PFSK-1 (cell line): ENCODE measurements around the gene CYP2C9.

Source experiments
- POLR2AphosphoS5 ChIP-seq: IDR thresholded peaks from 2 replicates; pipeline ENCODE4 v1.6.1; 2012; ENCODE audit warnings: low read depth, mild to moderate bottlenecking, control low read depth, low read length, moderate library complexity
- REST ChIP-seq, 2 experiments: IDR thresholded peaks; 2 replicates each; pipeline versions ENCODE4 v1.6.1 to v1.8.0; 2011 to 2012; ENCODE audit warnings: low read depth in 2 of 2, low read length in 2 of 2, control low read depth in 1 of 2, inconsistent platforms in 1 of 2, mild to moderate bottlenecking in 1 of 2, moderate library complexity in 1 of 2; ENCODE audit not compliant: insufficient read depth in 1 of 2
- SIN3A ChIP-seq: IDR thresholded peaks from 2 replicates; pipeline ENCODE4 v1.6.1; 2012; ENCODE audit warnings: mild to moderate bottlenecking, low read length, moderate library complexity, borderline replicate concordance; ENCODE audit not compliant: insufficient read depth
- TAF1 ChIP-seq: IDR thresholded peaks from 2 replicates; pipeline ENCODE4 v1.6.1; 2012; ENCODE audit warnings: low read length, control low read depth, borderline replicate concordance; ENCODE audit not compliant: insufficient read depth

- no peak for TF ChIP-seq SIN3A
- no peak for TF ChIP-seq REST (IDR thresholded peaks at IDR 0.05; ENCODE audit: insufficient read depth in 1 of 2, low read depth in 2 of 2, low read length in 2 of 2)
- TF ChIP-seq TAF1 = no peak
- TF ChIP-seq POLR2AphosphoS5 = no peak
Observed at GRCh38 chr10:94889123-94889522, 49.3 kb upstream of the CYP2C9 start.
